BLaER1 treated with 17β-estradiol and CSF1 and Interleukin-3, amounts not matched to agents 10 nM and 100 nM (cell line): ENCODE results near the gene VGLL4.

ENCODE experiments used
- H3K27ac ChIP-seq, 11 experiments: shearing (Covaris generic); formaldehyde crosslinking; 2 replicates each; pipeline ENCODE4 v1.8.1; 2022
- H3K27me3 ChIP-seq, 11 experiments: shearing (Covaris generic); formaldehyde crosslinking; 2 replicates each; pipeline ENCODE4 v1.8.1; 2022
- H3K36me3 ChIP-seq, 11 experiments: shearing (Covaris generic); formaldehyde crosslinking; 2 replicates each; pipeline ENCODE4 v1.8.1; 2022
- H3K4me1 ChIP-seq, 10 experiments: shearing (Covaris generic); formaldehyde crosslinking; 2 replicates each; pipeline ENCODE4 v1.8.1; 2022
- H3K4me2 ChIP-seq, 11 experiments: shearing (Covaris generic); formaldehyde crosslinking; 2 replicates each; pipeline ENCODE4 v1.8.1; 2022
- H3K4me3 ChIP-seq, 10 experiments: shearing (Covaris generic); formaldehyde crosslinking; 2 replicates each; pipeline ENCODE4 v1.8.1; 2022
- H3K9ac ChIP-seq, 11 experiments: shearing (Covaris generic); formaldehyde crosslinking; 2 replicates each; pipeline ENCODE4 v1.8.1; 2022
- H3K9me3 ChIP-seq, 11 experiments: shearing (Covaris generic); formaldehyde crosslinking; replicated peaks in 1 of 11; 2 replicates each; pipeline ENCODE4 v1.8.1; 2022
- H4K20me1 ChIP-seq, 11 experiments: shearing (Covaris generic); formaldehyde crosslinking; 2 replicates each; pipeline ENCODE4 v1.8.1; 2022
- Cebpa-rat ChIP-seq, 11 experiments: shearing (Covaris generic); IDR thresholded peaks; 2 replicates each; pipeline ENCODE4 v1.8.1; 2022

VGLL4 gene

DNA sequence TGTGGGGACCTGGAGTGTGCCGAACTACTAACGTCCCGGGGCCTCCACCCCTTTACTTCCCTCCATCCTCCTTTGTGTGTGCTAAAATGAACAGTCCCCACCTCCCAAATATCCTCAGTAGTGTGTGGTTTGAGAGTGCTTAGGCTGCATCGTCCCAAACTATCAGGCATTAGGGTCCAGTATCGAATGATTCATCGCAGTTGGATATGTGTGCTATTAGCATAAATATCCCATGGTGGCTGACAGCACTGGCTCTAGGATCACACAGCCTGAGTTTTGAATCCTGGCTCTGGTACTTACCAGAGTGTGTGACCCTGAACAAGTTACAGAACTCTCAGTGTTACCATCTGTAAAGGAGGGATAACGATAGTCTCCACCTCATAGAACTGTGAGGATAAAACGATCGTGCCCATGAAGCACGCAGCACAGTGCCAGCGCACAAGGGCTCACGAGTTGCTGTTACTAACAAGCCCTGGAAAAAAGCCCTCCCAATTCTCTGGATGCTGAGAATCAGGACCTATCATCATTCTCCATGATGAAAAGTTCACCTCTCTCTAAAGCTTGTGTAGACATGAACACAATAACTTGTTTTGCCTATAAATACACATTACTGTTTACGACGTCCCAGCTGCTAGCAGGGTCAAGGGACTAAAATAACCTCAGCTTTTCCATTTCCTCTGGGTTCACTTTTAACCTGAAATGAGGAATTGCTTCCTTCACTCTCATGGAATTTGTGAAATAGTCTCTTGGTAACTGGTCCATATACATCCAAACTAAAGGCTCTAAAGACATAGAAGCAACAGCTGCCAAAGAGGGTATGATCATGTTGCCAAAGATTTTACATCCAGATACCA, 51.0 kb downstream of the VGLL4 start:
- H3K9me3 ChIP-seq = peaks cover 17 to 20% (median 19%) of the 10 kb centered on the region in 11 experiments
- no peak overlapping the region for H3K4me3 ChIP-seq
- peak overlapping the region in 2 of 11 experiments; percentile 18 to 25; a peak in 1 of 22 replicates for H3K9ac ChIP-seq
- peak overlapping the region in 2 of 11 experiments; percentile 8 to 38; a peak in 3 of 22 replicates for H3K27ac ChIP-seq
- peaks cover 87 to 96% (median 92%) of the 10 kb centered on the region in 11 experiments for H4K20me1 ChIP-seq
- TF ChIP-seq Cebpa-rat (IDR thresholded peaks at IDR 0.05) = no peak
- no peaks in the 10 kb centered on the region for H3K27me3 ChIP-seq
- H3K4me1 ChIP-seq = peaks cover 30 to 64% (median 47%) of the 10 kb centered on the region in 10 experiments
- H3K36me3 ChIP-seq = peaks cover 47 to 95% (median 90%) of the 10 kb centered on the region in 11 experiments
- H3K4me2 ChIP-seq = peak overlapping the region in 10 of 11 experiments; percentile 6 to 64 (median 46); a peak in 16 of 22 replicates

DNA sequence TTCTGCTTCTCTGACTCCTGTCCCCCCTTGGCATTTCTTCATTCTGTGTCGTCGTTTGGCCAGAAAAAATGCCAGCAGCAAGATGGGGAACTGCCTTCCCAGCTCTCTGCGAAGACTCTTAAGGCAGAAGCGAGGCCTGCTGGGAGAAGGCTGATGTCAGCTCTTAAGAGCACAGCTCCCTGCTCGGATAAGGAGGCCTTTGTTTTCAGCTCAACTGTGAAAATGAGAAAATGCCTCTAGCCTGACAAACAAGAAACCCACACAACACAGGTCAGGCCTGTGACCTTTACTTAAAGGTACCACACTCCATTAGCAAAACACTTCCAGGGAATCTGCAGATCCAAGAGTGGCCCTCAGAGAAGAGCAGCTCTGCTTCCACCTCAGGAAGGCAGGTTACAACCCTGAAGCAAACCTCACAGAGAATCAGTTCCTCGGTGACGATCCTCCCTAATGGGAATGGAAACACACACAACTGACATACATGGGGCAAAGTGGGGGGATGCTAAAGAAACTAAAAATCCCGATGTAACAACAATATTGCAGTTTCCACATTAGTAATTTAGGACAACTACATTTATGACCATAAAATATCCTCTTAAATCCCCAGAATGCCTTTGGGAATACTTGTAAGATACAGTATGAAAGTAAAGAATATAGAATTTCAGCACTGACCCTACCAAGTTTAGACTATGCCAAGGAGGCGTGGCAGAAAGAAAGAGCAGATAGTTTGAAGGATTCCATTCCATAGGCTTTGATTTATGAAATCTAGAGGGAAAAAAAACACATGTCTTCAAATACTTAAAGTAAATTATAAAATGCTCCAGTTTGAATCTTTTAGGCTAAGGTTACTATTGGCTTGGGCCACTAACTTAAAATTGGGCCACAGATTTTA, 52.1 kb downstream of the VGLL4 start:
- H3K27ac ChIP-seq = peak overlapping the region in 3 of 11 experiments; percentile 10 to 42 (median 38); a peak in 4 of 22 replicates
- H4K20me1 ChIP-seq = peaks cover 90 to 96% (median 93%) of the 10 kb centered on the region in 11 experiments
- peak overlapping the region in 4 of 11 experiments; percentile 47 to 64 (median 54); a peak in 7 of 22 replicates for H3K4me2 ChIP-seq
- no peak overlapping the region for H3K4me3 ChIP-seq
- H3K4me1 ChIP-seq = peaks cover 30 to 72% (median 47%) of the 10 kb centered on the region in 10 experiments
- H3K9ac ChIP-seq = peak overlapping the region in 2 of 11 experiments; percentile 18 to 25; a peak in 1 of 22 replicates
- TF ChIP-seq Cebpa-rat (IDR thresholded peaks at IDR 0.05) = no peak
- peaks cover 45 to 95% (median 90%) of the 10 kb centered on the region in 11 experiments for H3K36me3 ChIP-seq
- peaks cover 6 to 9% (median 9%) of the 10 kb centered on the region in 11 experiments; a peak in 18 of 22 replicates for H3K9me3 ChIP-seq
- H3K27me3 ChIP-seq = no peaks in the 10 kb centered on the region

DNA sequence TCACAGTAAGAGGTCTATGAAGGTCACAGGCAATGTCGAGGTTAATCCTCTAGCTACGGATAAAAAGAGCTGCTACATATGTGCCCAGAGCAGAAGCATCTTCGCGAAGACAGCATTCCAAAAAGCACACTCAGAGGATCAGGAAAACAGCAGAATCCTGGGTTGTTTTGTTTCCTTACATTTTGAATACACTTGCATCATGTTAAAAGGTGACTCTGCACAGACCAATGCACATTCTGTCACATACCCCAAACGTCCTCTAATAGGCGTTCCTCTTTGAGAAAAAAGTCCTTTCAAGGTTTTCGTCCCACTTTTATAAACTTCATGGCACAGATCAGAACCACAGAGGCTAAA, 52.7 kb downstream of the VGLL4 start:
- H3K36me3 ChIP-seq = peaks cover 45 to 95% (median 90%) of the 10 kb centered on the region in 11 experiments
- H3K4me2 ChIP-seq = peak overlapping the region in 2 of 11 experiments; percentile 58 to 64; a peak in 3 of 22 replicates
- H3K9me3 ChIP-seq = peaks cover 0 to 3% (median 2%) of the 10 kb centered on the region in 11 experiments; a peak in 10 of 22 replicates
- 0 out of 22 replicates have a peak overlapping the region, but pooled peaks of 1 of the 11 experiments have one; percentile 11 for H3K9ac ChIP-seq
- peaks cover 30 to 73% (median 48%) of the 10 kb centered on the region in 10 experiments for H3K4me1 ChIP-seq
- H4K20me1 ChIP-seq = peaks cover 91 to 96% (median 93%) of the 10 kb centered on the region in 11 experiments
- H3K27me3 ChIP-seq = no peaks in the 10 kb centered on the region
- H3K27ac ChIP-seq = peak overlapping the region in 1 of 11 experiments; percentile 42; a peak in 2 of 22 replicates
- TF ChIP-seq Cebpa-rat (IDR thresholded peaks at IDR 0.05) = no peak
- no peak overlapping the region for H3K4me3 ChIP-seq

DNA sequence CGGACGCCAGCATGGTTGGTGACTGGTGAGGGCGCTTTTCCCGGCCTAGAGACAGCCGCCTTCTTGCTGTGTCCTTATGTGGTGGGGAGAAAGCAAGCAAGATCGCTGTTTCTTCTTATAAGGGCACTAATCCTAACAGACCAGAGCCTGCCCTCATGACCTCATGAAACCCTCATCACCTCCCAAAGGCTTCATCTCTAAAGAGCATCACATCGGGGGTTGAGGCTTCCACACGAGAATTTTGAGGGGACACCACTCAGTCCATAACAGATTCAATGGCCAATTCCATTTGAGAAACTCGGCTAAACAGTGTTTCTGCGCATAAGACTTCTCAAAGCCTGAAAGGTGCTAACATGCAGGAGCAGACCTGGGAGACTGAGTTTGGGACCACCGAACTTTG, 54.0 kb downstream of the VGLL4 start:
- H3K4me2 ChIP-seq = peak overlapping the region in 2 of 11 experiments; percentile 25 to 51; a peak in 3 of 22 replicates
- no peak overlapping the region for H3K4me3 ChIP-seq
- H3K36me3 ChIP-seq = peaks cover 41 to 97% (median 91%) of the 10 kb centered on the region in 11 experiments
- H3K4me1 ChIP-seq = peaks cover 34 to 85% (median 57%) of the 10 kb centered on the region in 10 experiments
- H3K9me3 ChIP-seq = no peaks in the 10 kb centered on the region
- peaks cover 100% of the 10 kb centered on the region in 11 experiments for H4K20me1 ChIP-seq
- H3K27me3 ChIP-seq = no peaks in the 10 kb centered on the region
- no peak for TF ChIP-seq Cebpa-rat (IDR thresholded peaks at IDR 0.05)
- H3K27ac ChIP-seq = no peak overlapping the region
- no peak overlapping the region for H3K9ac ChIP-seq

DNA sequence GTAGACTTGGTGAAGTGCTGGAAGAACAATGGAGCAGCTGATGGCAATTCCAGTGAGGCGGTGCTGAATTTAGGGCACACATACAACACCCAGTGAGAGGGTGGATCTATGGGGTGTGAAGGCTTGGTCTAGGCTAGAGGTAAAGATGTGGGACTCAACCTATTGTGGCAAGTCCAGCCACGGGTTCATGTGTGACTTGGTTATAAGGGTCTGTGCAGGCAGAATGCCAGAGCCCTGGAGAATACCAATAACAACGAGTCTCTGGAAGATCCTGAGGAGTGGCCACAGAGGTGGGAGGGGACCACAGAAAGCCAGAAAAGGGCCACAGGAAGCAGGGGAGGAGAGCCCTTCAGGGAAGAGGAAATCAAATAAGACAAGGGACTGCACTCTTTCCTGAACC, 55.0 kb downstream of the VGLL4 start:
- H3K36me3 ChIP-seq = peaks cover 36 to 88% (median 82%) of the 10 kb centered on the region in 11 experiments
- H3K9ac ChIP-seq = no peak overlapping the region
- H3K27ac ChIP-seq = no peak overlapping the region; a peak in 1 of 22 replicates
- H3K4me3 ChIP-seq = no peak overlapping the region
- no peak for TF ChIP-seq Cebpa-rat (IDR thresholded peaks at IDR 0.05)
- peaks cover 34 to 86% (median 57%) of the 10 kb centered on the region in 10 experiments for H3K4me1 ChIP-seq
- H3K4me2 ChIP-seq = peak overlapping the region in 3 of 11 experiments; percentile 2 to 51 (median 25); a peak in 4 of 22 replicates
- no peaks in the 10 kb centered on the region for H3K27me3 ChIP-seq
- peaks cover 100% of the 10 kb centered on the region in 11 experiments for H4K20me1 ChIP-seq
- no peaks in the 10 kb centered on the region for H3K9me3 ChIP-seq

DNA sequence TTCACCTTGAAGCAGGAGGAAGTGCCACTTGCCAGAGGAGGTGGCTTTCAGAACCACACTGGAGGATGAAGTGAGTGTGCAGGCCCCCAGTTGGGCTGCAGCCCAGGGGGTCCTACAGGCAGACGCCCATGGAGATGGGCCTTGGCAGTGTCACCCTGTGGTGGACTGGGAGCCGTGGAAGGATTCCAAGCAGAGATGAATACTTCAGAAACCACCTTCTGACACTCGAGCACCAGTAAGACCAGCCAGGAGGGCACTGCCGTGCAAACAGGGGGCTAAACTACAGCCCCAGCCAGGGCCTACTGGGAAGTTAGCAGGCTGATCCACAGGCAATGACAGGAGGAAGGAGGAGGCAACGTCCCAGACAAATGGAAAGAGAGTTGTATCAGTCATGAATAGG, 55.4 kb downstream of the VGLL4 start:
- no peak overlapping the region for H3K4me3 ChIP-seq
- H4K20me1 ChIP-seq = peaks cover 100% of the 10 kb centered on the region in 11 experiments
- no peaks in the 10 kb centered on the region for H3K9me3 ChIP-seq
- H3K4me2 ChIP-seq = no peak overlapping the region; a peak in 1 of 22 replicates
- no peak for TF ChIP-seq Cebpa-rat (IDR thresholded peaks at IDR 0.05)
- no peak overlapping the region for H3K27ac ChIP-seq
- H3K9ac ChIP-seq = no peak overlapping the region
- peaks cover 36 to 84% (median 78%) of the 10 kb centered on the region in 11 experiments for H3K36me3 ChIP-seq
- H3K4me1 ChIP-seq = peaks cover 34 to 86% (median 57%) of the 10 kb centered on the region in 10 experiments
- no peaks in the 10 kb centered on the region for H3K27me3 ChIP-seq

DNA sequence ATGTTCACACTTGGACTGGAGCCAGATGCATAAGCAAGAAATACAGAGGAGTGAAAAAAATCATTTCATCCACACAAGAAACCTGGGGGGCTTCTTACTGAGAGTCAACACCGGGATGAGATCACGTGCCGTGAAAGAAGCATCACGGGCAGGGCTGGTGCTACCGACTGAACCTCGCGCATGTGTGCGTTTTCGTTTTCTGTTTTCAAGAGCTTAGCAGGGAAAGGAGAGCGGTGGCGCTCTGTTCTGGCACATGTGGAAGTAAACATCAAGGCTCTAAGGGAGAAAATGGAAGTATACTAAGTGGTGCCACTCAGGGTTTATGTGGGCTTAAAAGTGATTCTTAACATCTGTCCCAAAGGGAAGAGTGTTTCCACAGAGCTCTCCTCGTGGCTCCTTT, 55.9 kb downstream of the VGLL4 start:
- H3K9me3 ChIP-seq = no peaks in the 10 kb centered on the region
- no peak overlapping the region for H3K9ac ChIP-seq
- H3K4me2 ChIP-seq = no peak overlapping the region
- TF ChIP-seq Cebpa-rat (IDR thresholded peaks at IDR 0.05) = no peak
- H3K27ac ChIP-seq = no peak overlapping the region
- H3K27me3 ChIP-seq = no peaks in the 10 kb centered on the region
- peaks cover 34 to 86% (median 58%) of the 10 kb centered on the region in 10 experiments for H3K4me1 ChIP-seq
- peaks cover 100% of the 10 kb centered on the region in 11 experiments for H4K20me1 ChIP-seq
- H3K36me3 ChIP-seq = peaks cover 36 to 78% (median 72%) of the 10 kb centered on the region in 11 experiments
- no peak overlapping the region for H3K4me3 ChIP-seq

DNA sequence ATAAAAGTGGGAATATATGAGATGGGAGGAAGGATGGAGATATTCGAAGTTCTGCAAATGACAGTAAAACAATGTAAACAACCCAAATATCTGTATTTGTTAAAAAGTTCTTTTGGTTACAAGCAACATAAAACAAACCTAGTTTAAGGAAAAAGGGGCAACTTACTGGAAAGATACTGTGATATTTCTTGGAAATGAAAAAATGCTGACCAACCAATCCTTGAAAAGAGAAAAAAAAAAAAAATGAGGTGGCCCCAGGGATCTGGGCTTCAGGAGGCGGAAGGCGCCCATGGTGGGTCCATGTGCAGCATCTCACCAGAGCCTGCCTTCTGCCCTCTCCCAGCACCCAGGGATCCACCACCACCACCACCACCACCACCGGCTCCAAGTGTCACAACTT, 59.1 kb downstream of the VGLL4 start:
- Histone ChIP-seq H3K27ac (no peak overlapping the region), H3K4me2 (peak overlapping the region in 10 of 11 experiments; percentile 22 to 90 (median 76); a peak in 13 of 22 replicates), H3K4me1 (peaks cover 42 to 80% (median 67%) of the 10 kb centered on the region in 10 experiments), H3K36me3 (peaks cover 41 to 69% (median 62%) of the 10 kb centered on the region in 11 experiments), H4K20me1 (peaks cover 100% of the 10 kb centered on the region in 11 experiments), H3K9me3 (peaks cover 0 to 5% (median 0%) of the 10 kb centered on the region in 11 experiments; a peak in 1 of 22 replicates), H3K4me3 (no peak overlapping the region), H3K27me3 (no peaks in the 10 kb centered on the region), H3K9ac (no peak overlapping the region)
- TF ChIP-seq Cebpa-rat (IDR thresholded peaks at IDR 0.05) = no peak
